WTC11 (cell line): Measurements from ENCODE around the gene SPOCD1.

Source experiments
- CREB1 ChIP-seq: sonication (generic); formaldehyde crosslinking; IDR thresholded peaks from 2 replicates; pipeline ENCODE4 v1.8.0; 2023; ENCODE audit warnings: mild to moderate bottlenecking, missing genetic modification reagents
- FOXJ3 ChIP-seq: sonication (generic); formaldehyde crosslinking; IDR thresholded peaks from 2 replicates; pipeline ENCODE4 v1.9.0; 2021; ENCODE audit warnings: missing genetic modification reagents, mild to moderate bottlenecking, borderline replicate concordance
- FOXK1 ChIP-seq: sonication (generic); formaldehyde crosslinking; IDR thresholded peaks from 2 replicates; pipeline ENCODE4 v1.8.0; 2022; ENCODE audit warnings: mild to moderate bottlenecking, moderate library complexity, missing genetic modification reagents
- JUN ChIP-seq: sonication (generic); formaldehyde crosslinking; IDR thresholded peaks from 2 replicates; pipeline ENCODE4 v1.8.0; 2023; ENCODE audit warnings: mild to moderate bottlenecking, missing genetic modification reagents
- NFE2L1 ChIP-seq: sonication (generic); formaldehyde crosslinking; IDR thresholded peaks from 2 replicates; pipeline ENCODE4 v1.8.1; 2023; ENCODE audit warnings: missing genetic modification reagents
- NFYB ChIP-seq: sonication (generic); formaldehyde crosslinking; conservative IDR thresholded peaks from 2 replicates; pipeline ENCODE4 v1.8.0; 2022; ENCODE audit warnings: low read depth, missing genetic modification reagents
- NR3C1 ChIP-seq: sonication (generic); formaldehyde crosslinking; conservative IDR thresholded peaks from 2 replicates; pipeline ENCODE4 v1.8.1; 2023; ENCODE audit warnings: low read depth, mild to moderate bottlenecking, missing genetic modification reagents
- SMAD3 ChIP-seq: sonication (generic); formaldehyde crosslinking; IDR thresholded peaks from 2 replicates; pipeline ENCODE4 v1.8.0; 2022; ENCODE audit warnings: missing genetic modification reagents, mild to moderate bottlenecking, borderline replicate concordance
- ZNF121 ChIP-seq: sonication (generic); formaldehyde crosslinking; IDR thresholded peaks from 2 replicates; pipeline ENCODE4 v1.8.0; 2023; ENCODE audit warnings: missing genetic modification reagents
- TF ChIP-seq, protein P1 (sequence below): fragments of 200-600 bp; IDR thresholded peaks from 2 replicates; pipeline ENCODE4 v1.8.0; 2022; ENCODE audit warnings: antibody characterized with exemption
- TF ChIP-seq, protein P2 (sequence below): sonication (generic); formaldehyde crosslinking; IDR thresholded peaks from 2 replicates; pipeline ENCODE4 v1.8.0; 2022; ENCODE audit warnings: mild to moderate bottlenecking, missing genetic modification reagents

DNA sequence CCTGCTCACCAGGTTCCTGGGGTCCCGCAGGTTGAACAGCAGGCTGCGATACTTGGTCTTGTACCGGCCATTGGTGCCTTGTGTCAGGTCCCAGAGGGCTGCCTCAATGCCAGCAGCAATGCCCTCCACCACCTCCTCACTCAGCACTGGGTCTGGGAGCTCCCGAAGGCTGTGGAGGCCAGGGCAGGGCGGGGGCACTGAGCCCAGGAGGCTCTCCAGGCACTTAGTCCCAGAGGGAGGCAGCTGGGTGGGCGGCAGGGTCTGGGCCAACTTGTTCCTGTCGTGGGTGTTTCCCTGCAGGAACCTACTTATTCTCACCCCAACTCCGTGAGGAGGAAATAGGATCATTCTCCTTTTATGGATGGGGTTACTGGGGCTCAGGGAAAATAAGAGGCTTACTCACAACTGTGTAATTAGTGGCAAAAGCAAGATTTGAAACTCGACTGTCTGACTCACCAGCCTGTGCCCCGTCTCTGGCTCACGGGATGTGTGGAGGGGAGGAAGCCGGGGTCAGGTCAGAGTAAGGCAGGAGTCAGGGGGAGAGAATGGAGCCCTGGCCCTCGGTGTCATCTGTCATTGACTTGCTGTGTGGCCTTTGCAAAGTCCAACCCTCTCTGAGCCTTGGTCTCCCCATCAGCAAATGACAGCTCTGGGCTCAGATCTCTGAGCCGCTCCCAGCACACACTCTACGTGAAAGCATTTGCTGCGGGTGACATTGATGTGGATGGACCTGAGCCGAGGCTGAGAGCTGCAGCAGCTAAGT, 17.2 kb downstream of the SPOCD1 start:
- TF ChIP-seq, protein P1, sequence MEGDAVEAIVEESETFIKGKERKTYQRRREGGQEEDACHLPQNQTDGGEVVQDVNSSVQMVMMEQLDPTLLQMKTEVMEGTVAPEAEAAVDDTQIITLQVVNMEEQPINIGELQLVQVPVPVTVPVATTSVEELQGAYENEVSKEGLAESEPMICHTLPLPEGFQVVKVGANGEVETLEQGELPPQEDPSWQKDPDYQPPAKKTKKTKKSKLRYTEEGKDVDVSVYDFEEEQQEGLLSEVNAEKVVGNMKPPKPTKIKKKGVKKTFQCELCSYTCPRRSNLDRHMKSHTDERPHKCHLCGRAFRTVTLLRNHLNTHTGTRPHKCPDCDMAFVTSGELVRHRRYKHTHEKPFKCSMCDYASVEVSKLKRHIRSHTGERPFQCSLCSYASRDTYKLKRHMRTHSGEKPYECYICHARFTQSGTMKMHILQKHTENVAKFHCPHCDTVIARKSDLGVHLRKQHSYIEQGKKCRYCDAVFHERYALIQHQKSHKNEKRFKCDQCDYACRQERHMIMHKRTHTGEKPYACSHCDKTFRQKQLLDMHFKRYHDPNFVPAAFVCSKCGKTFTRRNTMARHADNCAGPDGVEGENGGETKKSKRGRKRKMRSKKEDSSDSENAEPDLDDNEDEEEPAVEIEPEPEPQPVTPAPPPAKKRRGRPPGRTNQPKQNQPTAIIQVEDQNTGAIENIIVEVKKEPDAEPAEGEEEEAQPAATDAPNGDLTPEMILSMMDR: no peak
- no peak for TF ChIP-seq SMAD3 (CRISPR knock-in tag)
- no peak for TF ChIP-seq JUN (CRISPR knock-in tag)
- TF ChIP-seq NFYB (CRISPR knock-in tag): no peak
- no peak for TF ChIP-seq FOXJ3 (CRISPR knock-in tag)
- TF ChIP-seq NR3C1 (CRISPR knock-in tag): no peak
- TF ChIP-seq CREB1: no peak
- no peak for TF ChIP-seq FOXK1 (CRISPR knock-in tag)
- TF ChIP-seq, protein P2, sequence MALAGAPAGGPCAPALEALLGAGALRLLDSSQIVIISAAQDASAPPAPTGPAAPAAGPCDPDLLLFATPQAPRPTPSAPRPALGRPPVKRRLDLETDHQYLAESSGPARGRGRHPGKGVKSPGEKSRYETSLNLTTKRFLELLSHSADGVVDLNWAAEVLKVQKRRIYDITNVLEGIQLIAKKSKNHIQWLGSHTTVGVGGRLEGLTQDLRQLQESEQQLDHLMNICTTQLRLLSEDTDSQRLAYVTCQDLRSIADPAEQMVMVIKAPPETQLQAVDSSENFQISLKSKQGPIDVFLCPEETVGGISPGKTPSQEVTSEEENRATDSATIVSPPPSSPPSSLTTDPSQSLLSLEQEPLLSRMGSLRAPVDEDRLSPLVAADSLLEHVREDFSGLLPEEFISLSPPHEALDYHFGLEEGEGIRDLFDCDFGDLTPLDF: no peak
- no peak for TF ChIP-seq NFE2L1 (CRISPR knock-in tag)
- TF ChIP-seq ZNF121 (CRISPR knock-in tag): no peak
